ENCODE results near the gene GEMIN5. TPM values are rescaled to one million over a fixed set of nuclear protein-coding genes. Genes with fewer than 3 reads are reported as not detected.

The GEMIN5 gene
- polyA plus RNA-seq, 3 donors = 2.0 to 3.8 (median 2.2) TPM

DNA sequence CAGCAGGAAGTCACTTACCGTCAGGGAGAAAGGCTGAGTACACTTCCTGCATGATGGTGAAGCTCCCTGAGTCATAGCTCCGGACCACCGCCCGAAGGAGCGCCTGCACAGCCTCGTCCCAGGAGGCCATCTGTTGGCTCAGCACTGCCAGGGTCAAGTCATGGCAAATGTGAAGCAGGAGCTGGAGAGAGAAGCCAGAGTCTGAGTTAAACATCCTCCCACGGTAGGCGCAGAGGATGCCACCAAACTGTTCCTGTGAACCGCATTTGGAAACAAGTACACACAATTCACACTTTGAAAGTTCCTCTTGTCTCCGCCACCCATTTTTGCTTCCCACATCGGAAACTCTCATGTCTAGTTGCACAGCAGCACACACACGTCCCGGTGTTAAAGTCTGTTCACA lies 45.6 kb downstream of the GEMIN5 start:
- Histone ChIP-seq H3K27ac (ENCODE audit: low read depth in 1 of 2, low read length in 2 of 2) (no peak overlapping the region), H3K79me2 (ENCODE audit: insufficient read depth, low read length) (no peaks in the 10 kb centered on the region), H3K9me3 (replicated peaks in 1 of 2; ENCODE audit: control insufficient read depth in 1 of 2, insufficient read depth in 1 of 2, low read length in 2 of 2) (peaks cover 0 to 11% of the 10 kb centered on the region in 2 donors), H3K36me3 (replicated peaks in 1 of 2; ENCODE audit: control insufficient read depth in 1 of 2, insufficient read depth in 2 of 2, low read length in 2 of 2) (peaks cover 59 to 94% of the 10 kb centered on the region in 2 donors), H3K4me1 (ENCODE audit: control insufficient read depth in 1 of 2, insufficient read depth in 2 of 2, low read length in 2 of 2) (no peaks in the 10 kb centered on the region), H3K9ac (ENCODE audit: insufficient read depth, low read length, poor library complexity, severe bottlenecking) (no peak overlapping the region), H3K4me3 (replicated peaks in 1 of 3; ENCODE audit: low read depth in 2 of 3, low read length in 3 of 3) (no peak overlapping the region), H4K20me1 (ENCODE audit: insufficient read depth, low read length) (no peaks in the 10 kb centered on the region), H3K4me2 (replicated peaks; ENCODE audit: extremely low read depth, low read length, poor library complexity, severe bottlenecking) (no peak overlapping the region), H3K27me3 (ENCODE audit: control insufficient read depth in 2 of 2, insufficient read depth in 2 of 2, low read length in 2 of 2) (no peaks in the 10 kb centered on the region), H2AFZ (ENCODE audit: insufficient read depth, low read depth, low read length, poor library complexity, severe bottlenecking) (no peak overlapping the region)
- WGBS (ENCODE audit: insufficient coverage) = 83% methylated on average over 11 of the region's 13 CpGs
- Mint-ChIP-seq H3K4me1 (no peaks in the 10 kb centered on the region), H3K4me3 (no peak overlapping the region), H3K9me3 (peaks cover 2 to 14% (median 7%) of the 10 kb centered on the region in 7 donors), H3K27me3 (ENCODE audit: low read depth in 3 of 3) (no peaks in the 10 kb centered on the region), H3K27ac (peak overlapping the region in 1 of 7 donors; percentile 52), H3K36me3 (peaks cover 82 to 98% of the 10 kb centered on the region in 2 donors)
- no peak for DNase-seq
- intact Hi-C loops (cut with micrococcal nuclease) = no loop called here
- TF ChIP-seq, protein P1, sequence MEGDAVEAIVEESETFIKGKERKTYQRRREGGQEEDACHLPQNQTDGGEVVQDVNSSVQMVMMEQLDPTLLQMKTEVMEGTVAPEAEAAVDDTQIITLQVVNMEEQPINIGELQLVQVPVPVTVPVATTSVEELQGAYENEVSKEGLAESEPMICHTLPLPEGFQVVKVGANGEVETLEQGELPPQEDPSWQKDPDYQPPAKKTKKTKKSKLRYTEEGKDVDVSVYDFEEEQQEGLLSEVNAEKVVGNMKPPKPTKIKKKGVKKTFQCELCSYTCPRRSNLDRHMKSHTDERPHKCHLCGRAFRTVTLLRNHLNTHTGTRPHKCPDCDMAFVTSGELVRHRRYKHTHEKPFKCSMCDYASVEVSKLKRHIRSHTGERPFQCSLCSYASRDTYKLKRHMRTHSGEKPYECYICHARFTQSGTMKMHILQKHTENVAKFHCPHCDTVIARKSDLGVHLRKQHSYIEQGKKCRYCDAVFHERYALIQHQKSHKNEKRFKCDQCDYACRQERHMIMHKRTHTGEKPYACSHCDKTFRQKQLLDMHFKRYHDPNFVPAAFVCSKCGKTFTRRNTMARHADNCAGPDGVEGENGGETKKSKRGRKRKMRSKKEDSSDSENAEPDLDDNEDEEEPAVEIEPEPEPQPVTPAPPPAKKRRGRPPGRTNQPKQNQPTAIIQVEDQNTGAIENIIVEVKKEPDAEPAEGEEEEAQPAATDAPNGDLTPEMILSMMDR (IDR thresholded peaks at IDR 0.05) = no peak

DNA sequence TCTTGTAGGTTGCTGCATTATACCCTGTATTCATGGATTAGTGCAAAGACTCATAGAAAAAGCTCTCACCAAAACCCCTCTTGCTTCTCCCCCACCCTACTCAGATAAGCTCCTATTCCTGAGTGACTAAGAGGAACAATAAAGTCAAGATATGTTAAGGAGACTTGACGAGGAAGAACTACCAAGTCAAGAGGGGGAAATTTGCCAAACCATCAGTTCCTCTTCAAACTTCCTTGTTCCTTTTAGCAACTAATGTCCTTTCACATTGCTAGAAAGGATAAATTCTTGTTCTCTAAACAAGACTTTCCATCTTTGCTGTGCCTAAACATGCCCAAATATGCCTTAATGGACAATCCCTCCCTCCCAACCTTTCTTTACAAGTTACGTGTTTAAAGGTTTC lies 52.6 kb downstream of the GEMIN5 start:
- WGBS (ENCODE audit: insufficient coverage) = 67% methylated on average over 1 of the region's 2 CpGs
- peaks cover 54 to 57% of the 10 kb centered on the region in 2 donors for H3K36me3 Mint-ChIP-seq
- peaks cover 4% of the 10 kb centered on the region for H3K4me1 Mint-ChIP-seq
- H3K4me3 Mint-ChIP-seq = no peak overlapping the region
- Histone ChIP-seq H3K27ac (ENCODE audit: low read depth in 1 of 2, low read length in 2 of 2) (peak overlapping the region in 1 of 2 donors; percentile 29), H2AFZ (ENCODE audit: insufficient read depth, low read depth, low read length, poor library complexity, severe bottlenecking) (no peak overlapping the region), H3K79me2 (ENCODE audit: insufficient read depth, low read length) (no peaks in the 10 kb centered on the region), H3K36me3 (replicated peaks in 1 of 2; ENCODE audit: control insufficient read depth in 1 of 2, insufficient read depth in 2 of 2, low read length in 2 of 2) (peaks cover 36 to 58% of the 10 kb centered on the region in 2 donors), H3K9me3 (replicated peaks in 1 of 2; ENCODE audit: control insufficient read depth in 1 of 2, insufficient read depth in 1 of 2, low read length in 2 of 2) (peaks cover 18 to 42% of the 10 kb centered on the region in 2 donors), H4K20me1 (ENCODE audit: insufficient read depth, low read length) (no peaks in the 10 kb centered on the region), H3K4me1 (ENCODE audit: control insufficient read depth in 1 of 2, insufficient read depth in 2 of 2, low read length in 2 of 2) (peaks cover 6 to 9% of the 10 kb centered on the region in 2 donors), H3K9ac (ENCODE audit: insufficient read depth, low read length, poor library complexity, severe bottlenecking) (no peak overlapping the region), H3K4me3 (replicated peaks in 1 of 3; ENCODE audit: low read depth in 2 of 3, low read length in 3 of 3) (peak overlapping the region in 1 of 3 experiments; percentile 20), H3K27me3 (ENCODE audit: control insufficient read depth in 2 of 2, insufficient read depth in 2 of 2, low read length in 2 of 2) (no peaks in the 10 kb centered on the region), H3K4me2 (replicated peaks; ENCODE audit: extremely low read depth, low read length, poor library complexity, severe bottlenecking) (no peak overlapping the region)
- H3K9me3 Mint-ChIP-seq = peaks cover 28 to 59% (median 43%) of the 10 kb centered on the region in 7 donors
- H3K27ac Mint-ChIP-seq = peak overlapping the region in 2 of 7 donors; percentile 23 to 24
- DNase-seq = peak; percentile 24 to 58 (median 48)
- TF ChIP-seq, protein P1 (IDR thresholded peaks at IDR 0.05) = no peak
- peaks cover 0 to 2% (median 0%) of the 10 kb centered on the region in 3 donors for H3K27me3 Mint-ChIP-seq (ENCODE audit: low read depth in 3 of 3)
- intact Hi-C loops (cut with micrococcal nuclease) = no loop called here

Measured in CD14-positive monocyte (primary cell).